Naive thymus-derived CD8-positive, alpha-beta T cell (primary cell): ENCODE data around the gene MYH6. TPM values are rescaled to one million over a fixed set of nuclear protein-coding genes. Genes with fewer than 3 reads are reported as not detected.
"Not testable (repeated sequence)": the region's sequence is repeated elsewhere in the genome, so short reads cannot be mapped to it uniquely, and the experiment has no call there.

Experiments used
- ATAC-seq, 2 donors: fragments of 150-1000 bp; cut with Tn5 transposase in 1 of 2; sonication (Bioruptor Pico), chemical (Tn5 transposase) in 1 of 2; 1 replicate in 1 of 2; 2 replicates in 1 of 2; pipeline ENCODE4 v1.10.0; 2021; ENCODE audit warnings: mild to moderate bottlenecking in 2 of 2, moderate library complexity in 2 of 2
- POLR2A ChIA-PET: fragments of 350-600 bp; sonication (Branson Sonifier 250); formaldehyde crosslinking; loops from one replicate; lab custom pipeline; 2021; ENCODE audit warnings: antibody characterized with exemption; lab: Charles Lee
- DNase-seq, 10 donors: peaks; one replicate each; pipeline versions ENCODE4 v3.0.0 to v3.0.0-alpha.2; 2020 to 2022
- H3K27ac Mint-ChIP-seq, 10 donors: one replicate each; pipeline ENCODE4 v1.8.0; 2020 to 2022; ENCODE audit warnings: mild to moderate bottlenecking in 10 of 10, mixed read lengths in 10 of 10, moderate library complexity in 4 of 10, inconsistent platforms in 1 of 10
- H3K27me3 Mint-ChIP-seq, 5 donors: one replicate each; pipeline ENCODE4 v1.8.0; 2021 to 2022; ENCODE audit warnings: mixed read lengths in 5 of 5
- H3K36me3 Mint-ChIP-seq, 3 donors: one replicate each; pipeline ENCODE4 v1.8.0; 2020 to 2022; ENCODE audit warnings: mixed read lengths in 3 of 3, mild to moderate bottlenecking in 2 of 3, inconsistent platforms in 1 of 3
- H3K4me1 Mint-ChIP-seq, 4 donors: one replicate each; pipeline ENCODE4 v1.8.0; 2021 to 2022; ENCODE audit warnings: mixed read lengths in 4 of 4
- H3K4me3 Mint-ChIP-seq, 10 donors: one replicate each; pipeline ENCODE4 v1.8.0; 2020 to 2022; ENCODE audit warnings: mild to moderate bottlenecking in 10 of 10, mixed read lengths in 10 of 10, moderate library complexity in 6 of 10, inconsistent platforms in 1 of 10
- H3K9me3 Mint-ChIP-seq, 9 donors: one replicate each; pipeline ENCODE4 v1.8.0; 2020 to 2022; ENCODE audit warnings: mixed read lengths in 9 of 9, mild to moderate bottlenecking in 3 of 9, inconsistent platforms in 1 of 9, moderate library complexity in 1 of 9
- polyA plus RNA-seq, 3 donors: library from polyadenylated mRNA; unstranded; fragments of 300-500 nt; fragmentation: Illumina TruSeq; gene quantifications; one replicate each; pipeline ENCODE4 v1.2.3, GENCODE V29; 2021
- total RNA-seq, 8 experiments: library from RNA in 2 of 8; stranded (reverse) in 2 of 8; gene quantifications; one replicate each; pipeline ENCODE4 v1.2.3 and lab custom pipeline; 2021 to 2026

The MYH6 gene
- total RNA-seq (not detected), polyA plus RNA-seq (not detected), total RNA-seq (lab: John Stamatoyannopoulos, UW) (0 reads per million in 6 experiments)

DNA sequence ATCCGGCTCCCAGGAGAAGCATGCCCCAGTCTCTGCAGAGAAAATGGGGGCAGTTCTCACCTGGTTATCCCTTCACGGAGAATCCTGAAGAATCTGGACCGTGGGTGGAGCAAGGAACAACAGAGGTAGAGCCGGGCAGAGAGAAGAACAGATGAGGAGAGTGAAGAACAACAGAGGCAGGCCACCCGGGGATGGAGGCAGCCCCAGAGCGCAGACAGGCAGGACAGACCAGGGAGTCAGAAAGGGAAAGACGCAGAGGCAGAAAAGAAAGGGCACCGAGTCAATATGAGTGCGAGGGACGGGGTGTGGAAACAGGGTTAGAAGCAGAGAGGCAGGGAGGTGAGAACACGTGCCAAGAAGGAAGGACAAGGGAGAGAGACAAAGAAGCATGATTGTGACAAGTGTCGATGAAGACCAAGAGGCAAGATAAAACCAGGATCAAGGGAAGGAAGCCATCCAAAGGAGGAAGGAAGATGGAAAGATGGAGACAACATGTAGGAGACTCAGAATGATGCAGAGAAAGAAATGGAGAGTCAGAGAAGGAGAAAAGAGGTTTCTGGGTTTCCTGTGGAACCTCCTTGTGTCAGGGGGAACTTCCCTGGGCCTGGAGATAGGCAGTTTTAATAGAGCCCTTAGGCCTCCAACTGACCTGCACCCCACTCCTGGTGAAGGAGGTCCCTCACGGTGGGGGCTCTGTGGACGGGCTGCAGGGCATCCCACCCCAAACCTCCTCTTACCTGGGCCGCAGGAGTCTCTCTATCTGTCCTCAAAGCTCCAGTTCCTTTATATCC, at the start of gene MYH6:
Gene MYH6, minus strand, starts transcription at position 758 of the 791 bp plus-strand sequence. CDS start 1,050 bp downstream, outside the sequence.
- POLR2A ChIA-PET: no interaction called here
- H3K9me3 Mint-ChIP-seq: no peaks in the 10 kb centered on the region
- no peak within 1 kb of the TSS for H3K27ac Mint-ChIP-seq
- no peak within 1 kb of the TSS for H3K4me3 Mint-ChIP-seq
- peaks cover 4 to 31% (median 23%) of the 10 kb centered on the region in 5 donors for H3K27me3 Mint-ChIP-seq
- DNase-seq (peak in 1 of 10 donors; percentile 45), ATAC-seq (no peak)
- H3K4me1 Mint-ChIP-seq: peaks cover 0 to 8% (median 2%) of the 10 kb centered on the region in 4 donors
- no peaks in the 10 kb centered on the region for H3K36me3 Mint-ChIP-seq

DNA sequence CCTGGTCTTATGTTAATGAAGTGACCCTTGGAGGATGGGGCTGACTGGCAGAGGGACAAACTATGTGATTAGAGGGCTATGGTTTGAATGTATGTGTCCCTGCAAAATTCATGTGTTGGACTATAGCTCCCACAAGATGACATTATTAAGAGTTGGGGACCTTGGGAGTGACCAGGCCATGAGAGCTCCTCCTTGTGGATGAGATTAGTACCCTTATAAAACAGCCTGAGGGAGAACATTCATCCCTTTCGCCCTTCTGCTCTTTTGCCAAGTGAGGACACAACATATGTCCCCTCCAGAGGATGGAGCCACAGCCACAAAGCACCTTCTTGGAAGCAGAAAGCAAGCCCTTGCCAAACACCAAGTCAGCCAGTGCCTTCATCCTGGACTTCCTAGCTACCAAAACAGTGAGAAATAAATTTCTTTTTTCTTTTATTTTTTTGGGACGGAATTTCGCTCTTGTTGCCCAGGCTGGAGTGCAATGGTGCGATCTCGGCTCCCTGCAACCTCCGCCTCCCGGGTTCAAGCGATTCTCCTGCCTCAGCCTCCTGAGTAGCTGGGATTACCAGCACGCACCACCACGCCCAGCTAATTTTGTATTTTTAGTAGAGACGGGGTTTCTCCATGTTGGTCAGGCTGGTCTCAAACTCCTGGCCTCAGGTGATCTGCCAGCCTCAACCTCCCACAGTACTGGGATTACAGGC, 49.0 kb upstream of the MYH6 start:
- DNase-seq, H3K27ac Mint-ChIP-seq, H3K4me1 Mint-ChIP-seq, POLR2A ChIA-PET, H3K9me3 Mint-ChIP-seq, ATAC-seq, H3K36me3 Mint-ChIP-seq, H3K4me3 Mint-ChIP-seq: not testable (repeated sequence)
- H3K27me3 Mint-ChIP-seq: peaks cover 20 to 59% (median 36%) of the 10 kb centered on the region in 5 donors

DNA sequence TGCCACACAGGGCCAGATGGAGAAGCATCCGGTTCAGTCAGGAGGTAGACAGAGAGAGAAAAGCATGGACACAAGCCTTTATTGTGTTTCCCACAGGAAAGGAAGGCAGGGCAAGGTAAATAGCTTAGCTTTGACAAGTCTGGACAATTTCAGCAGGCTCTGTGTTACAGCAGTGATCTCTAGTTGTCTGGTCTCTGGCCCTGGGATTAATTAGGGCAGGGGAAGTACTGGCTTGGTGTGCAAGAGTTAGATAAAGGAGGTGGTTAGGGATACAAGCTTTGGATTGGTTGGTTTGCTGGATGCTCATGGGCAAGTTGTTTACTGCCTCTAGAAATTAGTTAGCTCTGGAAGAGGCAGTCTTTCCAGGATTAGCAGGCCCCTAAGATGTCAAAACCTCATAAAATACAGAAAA, 46.4 kb upstream of the MYH6 start:
- H3K9me3 Mint-ChIP-seq: peaks cover 0 to 2% (median 0%) of the 10 kb centered on the region in 9 donors
- DNase-seq (no peak), ATAC-seq (no peak)
- no peaks in the 10 kb centered on the region for H3K4me1 Mint-ChIP-seq
- peaks cover 23 to 64% (median 42%) of the 10 kb centered on the region in 5 donors for H3K27me3 Mint-ChIP-seq
- POLR2A ChIA-PET: interaction anchor here (1.0 kb wide), 1 partner anchor 432 kb away, joined by 3 read pairs; no protein-coding TSS in a partner anchor
- no peak overlapping the region for H3K4me3 Mint-ChIP-seq
- no peak overlapping the region for H3K27ac Mint-ChIP-seq
- H3K36me3 Mint-ChIP-seq: no peaks in the 10 kb centered on the region

DNA sequence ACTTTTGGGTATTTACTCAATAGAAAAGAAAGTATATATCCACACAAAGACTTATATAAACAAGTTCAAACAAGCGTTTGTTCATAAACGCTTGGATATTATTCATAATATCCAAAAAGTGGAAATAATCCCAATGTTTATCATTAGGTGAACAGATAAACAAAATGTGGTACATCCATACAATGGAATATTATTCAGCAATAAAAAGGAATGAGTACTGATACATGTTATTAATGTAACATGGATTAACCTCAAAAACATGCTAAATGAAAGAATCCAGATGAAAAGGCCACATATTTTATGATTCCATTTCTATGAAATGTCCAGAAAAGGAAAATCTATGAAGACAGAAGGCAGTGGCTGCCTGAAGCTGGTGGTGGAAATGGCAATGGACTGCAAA, 44.2 kb upstream of the MYH6 start:
- no peaks in the 10 kb centered on the region for H3K36me3 Mint-ChIP-seq
- peaks cover 21 to 71% (median 35%) of the 10 kb centered on the region in 5 donors for H3K27me3 Mint-ChIP-seq
- H3K27ac Mint-ChIP-seq: no peak overlapping the region
- H3K9me3 Mint-ChIP-seq: peaks cover 0 to 2% (median 0%) of the 10 kb centered on the region in 9 donors
- no peak overlapping the region for H3K4me3 Mint-ChIP-seq
- ATAC-seq (no peak), DNase-seq (no peak)
- H3K4me1 Mint-ChIP-seq: no peaks in the 10 kb centered on the region
- POLR2A ChIA-PET: no interaction called here

DNA sequence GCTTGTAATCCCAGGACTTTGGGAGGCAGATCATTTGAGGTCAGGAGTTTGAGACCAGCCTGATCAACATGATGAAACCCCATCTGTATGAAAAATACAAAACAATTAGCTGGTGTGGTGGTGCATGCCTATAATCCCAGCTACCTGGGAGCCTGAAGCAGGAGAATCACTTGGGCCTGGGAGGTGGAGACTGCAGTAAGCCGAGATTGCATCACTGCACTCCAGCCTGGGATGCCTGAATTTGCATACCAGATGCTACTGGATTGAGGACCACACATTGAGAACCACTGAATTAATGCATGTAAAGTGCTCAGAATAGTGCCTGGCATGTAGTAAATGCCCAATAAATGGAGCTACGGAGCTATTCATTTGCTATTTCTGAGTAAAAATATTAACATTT, 42.3 kb upstream of the MYH6 start:
- Mint-ChIP-seq H3K27ac (no peak overlapping the region), H3K4me1 (no peaks in the 10 kb centered on the region), H3K9me3 (peaks cover 0 to 2% (median 0%) of the 10 kb centered on the region in 9 donors), H3K4me3 (no peak overlapping the region), H3K27me3 (peaks cover 19 to 54% (median 26%) of the 10 kb centered on the region in 5 donors), H3K36me3 (no peaks in the 10 kb centered on the region)
- no peak for DNase-seq
- POLR2A ChIA-PET: no interaction called here
- ATAC-seq: no peak

DNA sequence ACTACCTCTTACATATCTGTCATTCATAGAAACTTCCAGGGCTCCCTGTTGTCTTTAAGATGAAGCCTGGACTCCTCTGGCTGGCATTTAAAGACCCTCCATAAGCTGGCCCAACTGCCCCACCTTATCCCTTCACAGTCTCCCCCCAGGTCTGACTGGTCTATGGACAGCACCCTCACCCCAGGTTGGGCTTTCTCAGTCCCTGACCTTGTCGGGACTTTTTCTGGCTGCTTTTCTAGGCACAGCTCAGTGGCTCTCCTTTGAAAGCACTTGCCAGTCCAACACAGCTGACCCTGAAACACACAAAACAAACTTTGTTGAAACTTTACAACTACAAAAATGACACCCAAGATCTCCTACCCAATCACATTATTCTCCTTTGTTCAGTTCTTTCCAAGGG, 41.2 kb upstream of the MYH6 start:
- Mint-ChIP-seq H3K36me3 (no peaks in the 10 kb centered on the region), H3K27me3 (peaks cover 15 to 43% (median 18%) of the 10 kb centered on the region in 5 donors), H3K4me1 (no peaks in the 10 kb centered on the region), H3K9me3 (peaks cover 0 to 2% (median 0%) of the 10 kb centered on the region in 9 donors), H3K27ac (no peak overlapping the region), H3K4me3 (no peak overlapping the region)
- DNase-seq: no peak
- no peak for ATAC-seq
- POLR2A ChIA-PET: no interaction called here

DNA sequence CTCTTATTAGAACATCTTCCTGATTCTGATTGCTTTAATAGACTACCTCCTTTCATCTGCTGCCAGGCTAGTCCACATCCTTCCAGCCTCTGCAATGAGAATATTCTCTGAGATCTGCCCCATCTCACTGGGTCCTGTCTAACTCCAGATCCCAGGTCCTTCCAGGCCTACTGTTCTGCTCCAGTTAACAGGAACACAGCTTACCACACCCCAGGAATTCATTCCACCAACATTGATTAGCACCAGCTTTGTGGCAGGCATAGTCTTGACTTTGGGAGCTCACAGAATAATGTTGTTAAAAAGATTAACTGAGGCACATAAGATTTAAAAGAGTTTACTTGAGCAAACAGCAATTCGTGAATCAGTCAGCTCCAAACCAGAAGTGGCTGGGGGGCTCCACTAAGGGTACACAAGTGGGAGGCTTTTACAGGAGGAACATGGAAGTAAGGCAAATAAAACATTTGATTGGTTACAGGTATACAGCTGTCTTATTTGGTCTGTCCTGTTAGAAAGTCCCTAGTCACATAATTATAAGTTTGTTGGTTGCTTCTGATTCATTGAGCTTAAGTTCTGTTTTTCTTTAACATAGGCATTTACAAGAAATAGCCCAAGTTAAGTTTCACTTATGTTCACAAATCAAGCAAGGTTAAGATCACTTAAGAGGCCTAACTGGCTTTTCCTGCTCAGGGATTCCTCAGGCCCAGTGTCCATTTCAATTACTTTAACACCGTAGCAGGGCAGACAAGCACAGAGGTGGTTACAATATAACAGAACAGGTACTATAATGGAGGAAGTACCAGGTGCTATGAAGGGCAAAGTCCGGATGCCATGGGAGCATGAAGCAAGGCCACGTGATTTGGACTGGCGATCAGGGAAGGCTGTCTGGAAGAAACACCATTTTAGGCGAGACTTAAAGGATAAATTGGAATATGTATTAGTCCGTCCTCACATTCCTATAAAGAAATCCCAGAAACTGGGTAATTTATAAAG, 39.6 kb upstream of the MYH6 start:
- Mint-ChIP-seq H3K27ac (no peak overlapping the region), H3K4me3 (no peak overlapping the region), H3K36me3 (no peaks in the 10 kb centered on the region), H3K27me3 (peaks cover 10 to 43% (median 18%) of the 10 kb centered on the region in 5 donors), H3K4me1 (no peaks in the 10 kb centered on the region), H3K9me3 (no peaks in the 10 kb centered on the region)
- DNase-seq (no peak), ATAC-seq (no peak)
- POLR2A ChIA-PET: no interaction called here

DNA sequence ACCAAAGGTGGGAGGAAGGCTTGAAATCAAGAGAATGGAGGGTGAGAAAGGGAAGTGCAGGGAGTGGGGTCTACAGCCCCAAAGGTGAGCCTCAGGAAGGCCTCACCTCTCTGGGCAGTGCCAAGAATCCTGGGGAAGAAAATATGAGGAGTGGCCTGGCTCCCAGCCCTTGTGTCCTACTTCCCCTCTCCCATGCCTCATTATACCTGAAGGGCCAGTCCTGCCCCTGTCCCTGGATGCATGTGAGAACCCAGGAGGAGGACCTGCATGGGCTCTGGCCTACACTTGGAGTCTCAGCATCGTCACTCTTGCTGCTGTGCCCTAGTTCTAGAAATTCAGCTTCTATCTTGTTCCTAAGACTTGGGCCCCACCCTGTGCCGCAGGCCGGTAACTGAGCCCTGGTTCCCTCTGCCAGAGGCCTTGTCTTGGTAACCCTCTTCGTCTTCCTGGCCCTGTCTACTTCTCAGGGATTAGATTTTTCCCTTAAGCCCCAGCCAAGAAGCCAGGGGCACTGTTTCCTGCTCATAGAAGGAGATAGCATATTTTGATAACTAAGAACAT, 38.3 kb upstream of the MYH6 start:
- Mint-ChIP-seq H3K4me1 (no peaks in the 10 kb centered on the region), H3K36me3 (no peaks in the 10 kb centered on the region), H3K27me3 (peaks cover 4 to 52% (median 17%) of the 10 kb centered on the region in 5 donors), H3K9me3 (no peaks in the 10 kb centered on the region), H3K4me3 (no peak overlapping the region), H3K27ac (peak overlapping the region in 1 of 10 donors; percentile 39)
- POLR2A ChIA-PET: no interaction called here
- ATAC-seq (no peak), DNase-seq (no peak)

DNA sequence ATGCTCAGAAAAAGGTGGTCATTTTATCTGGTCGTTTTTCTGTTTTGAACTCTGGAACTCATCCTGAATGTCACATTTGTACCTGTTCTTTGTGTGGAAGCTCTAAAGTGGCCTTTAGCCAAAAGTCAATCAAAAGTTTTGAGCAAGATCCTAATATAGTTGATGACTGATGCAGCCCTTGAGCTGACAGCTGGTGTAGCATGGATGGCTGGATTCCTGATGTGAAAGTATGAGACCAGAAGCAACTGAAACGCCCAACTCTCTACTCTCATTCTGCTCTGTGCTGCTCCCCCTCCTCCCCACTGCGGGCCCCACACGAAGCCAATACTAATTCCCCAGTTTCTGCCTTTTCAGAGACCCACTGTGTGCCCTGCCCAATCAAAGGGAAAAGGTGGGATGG, 37.7 kb upstream of the MYH6 start:
- H3K36me3 Mint-ChIP-seq: no peaks in the 10 kb centered on the region
- H3K27ac Mint-ChIP-seq: no peak overlapping the region
- H3K27me3 Mint-ChIP-seq: peaks cover 6 to 49% (median 21%) of the 10 kb centered on the region in 5 donors
- H3K4me1 Mint-ChIP-seq: no peaks in the 10 kb centered on the region
- no peaks in the 10 kb centered on the region for H3K9me3 Mint-ChIP-seq
- ATAC-seq (no peak), DNase-seq (no peak)
- POLR2A ChIA-PET: no interaction called here
- no peak overlapping the region for H3K4me3 Mint-ChIP-seq

DNA sequence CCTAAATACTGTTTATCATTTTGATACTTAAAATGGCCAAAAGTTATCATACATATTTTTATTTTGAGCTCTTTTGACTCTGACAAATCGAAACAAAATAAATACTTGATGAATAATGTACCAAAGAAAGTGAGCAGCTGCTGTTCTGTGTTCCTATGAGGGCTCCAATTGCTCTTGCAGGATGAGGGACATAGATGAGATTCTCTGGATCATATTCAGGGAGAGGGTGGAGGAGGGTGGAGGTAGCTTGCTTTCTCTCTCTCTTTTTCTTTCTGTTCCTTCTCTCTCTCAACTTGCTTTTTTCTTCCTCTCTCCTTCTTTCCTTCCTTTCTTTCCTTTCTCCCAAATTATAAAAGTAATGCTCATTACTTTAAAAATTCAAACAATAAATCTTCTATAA, 36.2 kb upstream of the MYH6 start:
- Mint-ChIP-seq H3K4me1 (no peaks in the 10 kb centered on the region), H3K9me3 (no peaks in the 10 kb centered on the region), H3K27me3 (peaks cover 4 to 48% (median 18%) of the 10 kb centered on the region in 5 donors), H3K27ac (peak overlapping the region in 1 of 10 donors; percentile 34), H3K4me3 (no peak overlapping the region), H3K36me3 (no peaks in the 10 kb centered on the region)
- no peak for DNase-seq
- POLR2A ChIA-PET: no interaction called here
- ATAC-seq: no peak

DNA sequence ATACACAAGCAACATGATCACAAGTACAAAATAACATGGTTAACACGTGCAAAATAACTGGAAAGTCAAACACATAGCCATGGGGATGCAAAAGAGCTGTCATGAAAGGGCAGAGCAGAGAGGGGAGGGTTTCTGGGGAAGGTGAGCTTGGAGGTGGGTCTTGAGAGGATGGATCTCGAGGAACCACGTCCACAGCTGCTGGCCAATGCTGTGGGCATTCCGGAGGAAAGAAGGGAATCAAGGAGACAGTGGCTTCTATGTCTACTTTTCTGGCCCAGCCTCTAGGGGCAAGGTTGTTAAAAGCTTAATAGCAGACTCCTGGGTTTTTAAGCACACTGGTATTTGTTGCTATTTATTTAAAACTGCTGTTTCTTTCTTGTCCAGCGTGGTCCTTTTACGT, 35.8 kb upstream of the MYH6 start:
- Mint-ChIP-seq H3K4me1 (no peaks in the 10 kb centered on the region), H3K4me3 (no peak overlapping the region), H3K36me3 (no peaks in the 10 kb centered on the region), H3K27ac (no peak overlapping the region), H3K9me3 (no peaks in the 10 kb centered on the region), H3K27me3 (peaks cover 4 to 44% (median 18%) of the 10 kb centered on the region in 5 donors)
- ATAC-seq (no peak), DNase-seq (no peak)
- POLR2A ChIA-PET: no interaction called here

DNA sequence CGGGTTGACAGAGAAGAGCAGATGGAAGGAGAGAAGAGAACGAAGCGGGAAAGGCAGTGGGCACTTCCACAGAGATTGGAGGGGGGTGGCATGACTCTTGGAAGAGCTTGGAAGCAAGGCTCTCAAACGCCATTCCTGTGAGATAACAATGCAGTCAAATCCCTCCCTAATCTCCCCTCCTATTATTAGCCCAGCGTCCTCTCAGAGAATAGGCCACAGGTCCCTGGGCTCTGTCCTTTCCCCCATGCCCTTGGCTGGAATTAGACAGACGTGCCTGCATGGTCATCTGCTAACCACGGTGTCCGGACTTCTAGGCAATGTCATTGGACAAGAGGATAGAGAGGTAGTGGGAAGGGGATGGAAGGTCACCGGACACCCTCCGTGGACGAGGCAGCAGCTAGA, 35.3 kb upstream of the MYH6 start:
- ATAC-seq (no peak), DNase-seq (no peak)
- Mint-ChIP-seq H3K27me3 (peaks cover 4 to 39% (median 18%) of the 10 kb centered on the region in 5 donors), H3K27ac (peak overlapping the region in 2 of 10 donors; percentile 31 to 33), H3K4me1 (no peaks in the 10 kb centered on the region), H3K4me3 (no peak overlapping the region), H3K9me3 (no peaks in the 10 kb centered on the region), H3K36me3 (no peaks in the 10 kb centered on the region)
- POLR2A ChIA-PET: no interaction called here
